ENCODE measurements around the gene FBXL4.

The FBXL4 gene

DNA sequence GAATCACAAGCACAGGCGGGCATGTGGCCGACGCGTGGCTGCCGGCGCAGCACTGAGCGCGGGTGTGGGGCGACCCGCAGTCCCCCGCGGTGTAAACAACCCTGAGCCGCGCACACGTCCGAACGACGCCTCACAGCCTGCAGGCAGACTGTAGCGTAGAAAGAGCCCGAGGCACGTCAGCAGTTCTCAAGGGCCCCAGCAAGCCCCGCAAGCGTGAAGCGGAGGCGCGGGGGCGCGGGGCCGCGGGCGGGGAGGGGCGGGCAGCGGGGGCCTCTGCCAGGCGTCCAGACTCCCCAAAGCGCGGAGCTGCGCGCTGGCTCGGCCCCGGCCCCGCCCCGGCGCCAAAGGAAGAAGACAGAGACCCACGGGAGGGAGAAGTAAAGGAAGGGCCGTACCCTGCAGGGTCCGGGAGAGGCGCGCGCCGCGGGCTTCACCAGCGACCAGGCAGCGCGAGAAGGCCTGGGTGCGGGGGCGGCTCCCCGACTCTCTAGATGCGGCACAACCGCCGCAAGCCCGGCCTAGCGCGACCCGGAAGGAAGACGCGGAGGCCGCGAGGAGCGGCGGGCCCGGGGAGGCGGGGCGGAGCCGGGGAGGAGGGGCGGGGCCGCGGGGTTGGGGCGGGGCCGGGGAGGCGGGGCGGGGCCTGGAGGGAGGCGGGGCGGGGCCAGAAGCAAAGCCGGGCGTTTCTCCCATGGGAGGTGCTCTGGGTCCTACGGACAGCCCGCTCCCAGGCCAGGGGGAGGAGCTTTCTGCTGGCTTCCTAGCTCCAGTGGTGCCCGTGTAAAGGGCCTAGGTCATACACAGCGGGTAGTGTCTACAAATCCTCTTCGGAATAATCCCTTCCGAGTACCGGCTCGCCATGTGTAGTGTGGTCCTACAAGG lies at the start of gene FBXL4:
TSS of gene FBXL4 (minus strand) at position 536 of the 882 bp plus-strand sequence. CDS start 20,958 bp downstream, outside the sequence.
- peak; percentile 58 for DNase-seq

DNA sequence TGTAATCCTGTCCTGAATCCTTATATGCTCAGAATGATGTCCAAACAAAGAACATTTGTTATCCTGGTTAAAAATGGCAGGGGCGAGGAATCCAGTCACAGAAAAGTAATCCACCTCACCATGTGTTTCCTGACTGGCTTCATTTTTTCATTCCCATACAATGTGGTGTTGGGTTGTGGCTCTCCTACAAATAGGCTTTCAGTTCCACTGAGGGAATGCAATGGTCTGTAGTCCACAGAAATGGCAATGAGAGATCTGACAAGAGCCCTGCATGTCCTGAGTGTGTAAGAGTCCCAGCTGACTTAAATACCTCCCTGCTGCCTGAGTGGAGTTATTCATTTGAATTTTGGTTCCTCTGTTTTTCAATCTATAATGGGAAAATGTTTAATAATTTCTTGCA lies 47.4 kb upstream of the FBXL4 start:
- DNase-seq = no peak

DNA sequence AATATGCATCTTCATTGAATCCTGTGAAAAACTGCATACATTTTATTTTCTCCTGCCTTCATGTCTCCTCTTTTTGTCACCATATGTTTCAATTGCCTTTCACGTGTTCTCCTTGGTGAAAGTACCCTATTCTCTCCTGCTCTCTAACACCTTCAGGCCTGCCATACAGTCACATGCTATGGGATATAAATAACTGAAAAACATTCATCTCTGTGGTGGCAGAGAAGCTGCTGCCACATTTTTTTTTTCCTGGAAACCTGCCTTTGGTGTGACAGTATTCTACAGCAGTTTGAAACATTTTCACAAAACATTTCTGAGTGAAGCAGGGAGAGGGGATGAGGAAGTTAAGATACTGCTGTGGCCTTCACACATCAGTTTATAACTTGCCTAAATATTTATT lies 44.8 kb upstream of the FBXL4 start:
- DNase-seq = no peak

DNA sequence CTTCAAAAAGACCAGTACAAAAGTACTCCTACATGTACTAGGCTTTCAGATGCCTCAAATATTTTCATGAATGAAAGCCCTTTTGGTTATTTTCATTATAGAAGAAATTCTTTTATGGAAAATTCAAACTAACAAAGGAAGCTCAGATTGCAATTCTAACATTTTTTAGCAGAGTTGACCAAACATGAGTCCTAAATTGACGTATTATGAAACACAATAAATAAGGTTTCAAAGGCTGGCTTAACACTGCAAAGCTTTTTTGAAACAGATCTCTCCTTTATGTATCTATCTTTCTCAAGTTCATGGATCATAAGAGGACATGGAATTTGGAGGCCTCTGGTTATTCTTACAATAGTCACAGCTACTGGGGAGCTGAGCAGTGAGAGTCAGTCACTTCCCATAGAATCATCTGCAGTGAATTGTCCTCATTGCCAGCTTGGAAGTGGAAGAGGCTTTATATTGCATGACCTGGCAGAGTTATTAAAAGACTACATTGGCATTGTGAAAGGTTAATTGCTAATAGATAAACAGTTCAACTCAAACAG lies 38.4 kb upstream of the FBXL4 start:
- DNase-seq = no peak

DNA sequence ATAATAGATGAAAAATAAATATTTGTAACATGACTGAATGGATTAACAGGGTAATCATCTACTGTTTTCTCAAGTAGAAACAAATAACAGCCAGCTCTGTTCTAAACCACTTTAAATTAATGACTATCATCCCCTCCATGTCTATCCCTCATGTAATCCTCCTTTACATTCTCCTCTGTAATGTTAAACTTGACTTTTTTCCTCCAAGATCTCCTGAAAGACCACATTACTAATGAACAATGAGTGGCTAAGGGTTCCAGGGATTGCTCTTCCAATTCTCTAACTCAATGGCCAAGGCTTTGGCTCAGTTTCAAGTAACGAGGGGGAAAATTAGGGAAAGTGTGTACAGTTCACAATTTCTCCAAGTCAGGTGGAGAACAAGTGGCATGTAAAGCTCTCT lies 37.6 kb upstream of the FBXL4 start:
- DNase-seq = no peak

DNA sequence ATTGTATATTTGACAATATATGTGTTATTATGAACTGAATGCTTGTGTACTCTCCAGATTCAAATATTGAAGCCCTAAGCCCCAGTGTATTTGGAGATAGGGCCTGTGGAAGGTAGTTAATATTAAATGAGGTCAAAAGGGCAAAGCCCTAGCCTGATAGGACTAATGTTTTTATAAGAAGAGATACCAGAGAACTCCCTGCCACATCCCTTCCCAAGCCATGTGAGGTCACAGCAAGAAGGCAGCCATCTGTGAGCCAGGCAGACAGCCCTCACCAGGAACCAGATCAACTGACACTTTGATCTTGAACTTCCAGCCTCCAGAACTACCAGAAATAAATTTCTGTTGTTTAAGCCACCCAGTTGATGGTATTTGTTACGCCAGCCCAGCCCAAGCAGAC lies 36.4 kb upstream of the FBXL4 start:
- DNase-seq = no peak

DNA sequence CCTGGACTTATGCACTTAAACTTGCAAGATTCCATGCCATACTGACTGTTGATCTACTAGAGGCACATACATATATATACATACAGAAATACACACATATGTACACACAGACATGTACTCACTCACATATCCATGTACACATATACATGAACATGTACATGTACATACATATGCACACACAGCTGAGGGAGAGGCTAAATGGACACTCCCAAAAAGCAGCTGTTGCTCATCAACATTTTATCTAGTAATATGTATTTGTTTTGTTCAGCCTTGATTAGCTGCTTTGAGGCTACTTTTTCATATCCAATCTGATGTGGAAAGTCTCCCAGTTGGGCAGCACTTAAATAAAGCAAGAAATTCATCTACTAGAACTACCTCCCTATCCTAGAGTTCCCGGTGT lies 33.7 kb upstream of the FBXL4 start:
- DNase-seq = no peak

DNA sequence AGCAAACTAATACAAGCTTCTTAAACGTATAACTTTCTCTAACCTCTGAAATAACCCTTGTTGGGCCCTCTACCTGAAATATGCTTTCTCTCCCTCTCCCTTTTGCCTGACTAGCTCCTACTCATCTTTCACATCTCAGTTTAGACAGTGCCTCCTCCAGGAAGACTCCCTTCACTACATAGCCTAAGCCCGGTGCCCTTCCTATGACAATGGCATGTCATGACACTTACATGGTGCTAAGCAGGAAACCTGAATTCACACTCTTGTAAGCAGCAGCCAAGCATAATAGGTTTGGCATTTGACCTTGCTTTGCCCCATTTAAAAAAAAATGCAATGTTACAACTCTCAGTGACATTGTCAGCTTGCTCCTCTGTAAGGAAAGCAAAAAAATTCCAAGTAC lies 33.1 kb upstream of the FBXL4 start:
- DNase-seq = no peak

DNA sequence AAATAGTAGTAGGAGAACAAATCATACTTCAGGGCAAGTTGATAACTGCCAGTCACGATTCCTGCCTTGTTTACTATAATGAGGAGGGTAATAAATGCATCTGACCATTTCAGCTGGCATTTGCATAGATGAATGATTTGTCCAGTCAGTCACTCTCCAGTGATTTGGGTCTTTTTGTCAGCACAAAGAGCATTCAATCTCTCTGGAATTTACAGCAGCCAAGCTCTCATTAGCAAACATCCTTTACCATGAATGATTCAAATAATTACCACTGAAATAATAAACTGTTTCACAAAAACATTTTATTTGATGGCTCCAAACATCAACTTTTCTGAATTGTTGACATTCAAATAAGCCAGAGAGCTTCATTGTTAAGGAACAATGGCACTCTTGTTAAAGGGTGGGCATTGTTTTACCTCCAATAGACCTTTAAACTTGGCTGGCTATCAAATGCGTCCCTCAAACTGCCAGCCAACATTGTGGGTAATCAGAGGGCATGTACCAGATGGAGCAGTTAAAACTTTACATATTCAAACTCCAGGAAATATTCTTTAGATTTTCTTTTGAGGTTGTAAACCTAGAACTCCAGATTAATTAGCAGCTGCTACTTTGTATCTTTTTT lies 30.0 kb upstream of the FBXL4 start:
- no peak for DNase-seq

DNA sequence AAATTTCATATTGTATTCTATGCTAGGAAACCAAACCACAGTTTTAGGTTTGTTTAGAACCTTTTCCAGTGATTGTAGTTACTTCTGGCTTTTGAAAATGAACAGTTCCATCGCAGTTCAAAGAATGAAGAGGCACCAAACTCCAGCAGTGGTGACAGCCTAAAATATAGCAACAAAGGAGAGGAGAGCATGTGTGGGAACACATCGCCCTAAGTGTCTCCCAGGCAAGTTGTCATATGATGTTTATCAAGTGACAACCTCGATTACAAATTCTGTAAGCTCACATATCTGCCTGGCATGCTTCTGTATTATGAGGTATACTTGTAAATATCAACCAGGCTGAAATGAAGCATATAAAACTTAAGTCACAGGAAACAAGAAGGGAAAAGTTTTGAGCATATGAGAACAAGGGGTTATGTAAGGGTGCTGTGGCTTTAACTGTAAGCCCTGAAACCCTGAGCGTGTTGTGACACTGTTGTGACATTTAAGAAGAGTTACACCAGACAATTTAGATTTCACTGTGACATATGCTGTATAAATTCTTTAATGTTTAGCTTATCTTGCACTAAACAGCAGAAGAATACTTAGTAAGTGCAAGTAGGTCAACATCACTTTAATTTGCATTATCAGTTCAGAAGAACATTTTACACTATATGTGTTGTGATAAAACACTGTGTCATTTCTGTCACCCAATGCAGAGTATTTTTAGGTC lies 29.1 kb upstream of the FBXL4 start:
- DNase-seq = no peak

DNA sequence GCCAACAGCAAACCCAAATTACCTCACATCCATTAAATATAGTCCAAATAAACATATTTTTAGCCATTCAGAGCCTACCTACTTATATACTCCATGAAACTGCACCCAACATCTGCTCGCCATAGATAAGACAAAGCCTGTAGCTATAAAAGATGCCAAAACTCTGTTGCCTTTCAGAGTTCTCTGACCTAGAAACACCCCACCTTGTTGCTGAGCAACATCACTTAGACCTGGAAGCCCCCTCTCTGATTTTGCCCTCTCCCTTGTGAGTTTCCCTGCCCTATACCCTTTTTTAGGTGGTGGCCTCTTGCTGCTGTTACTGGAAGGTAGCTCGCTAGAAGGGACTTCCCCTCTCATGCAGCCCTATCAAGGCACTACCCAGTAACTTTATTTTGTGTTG lies 27.7 kb upstream of the FBXL4 start:
- DNase-seq = no peak

DNA sequence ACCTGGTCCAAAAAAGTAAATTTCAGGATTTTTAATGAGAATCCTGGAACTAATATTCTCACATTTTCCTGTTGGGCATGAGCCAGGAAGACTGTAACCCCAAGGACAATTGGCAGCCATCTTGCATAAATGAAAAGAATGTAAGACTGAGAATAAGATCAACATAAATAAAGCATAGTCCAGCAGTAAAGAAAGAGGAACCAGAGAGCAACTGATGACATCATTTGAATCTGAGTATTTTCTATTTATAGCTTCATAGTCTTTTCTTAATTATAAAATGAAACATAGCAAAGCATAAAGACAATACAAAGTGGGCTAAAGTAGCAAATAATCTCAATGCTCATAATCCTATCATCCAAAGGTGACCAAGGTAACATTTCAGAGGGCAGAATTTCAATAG lies 26.6 kb upstream of the FBXL4 start:
- DNase-seq = no peak

DNA sequence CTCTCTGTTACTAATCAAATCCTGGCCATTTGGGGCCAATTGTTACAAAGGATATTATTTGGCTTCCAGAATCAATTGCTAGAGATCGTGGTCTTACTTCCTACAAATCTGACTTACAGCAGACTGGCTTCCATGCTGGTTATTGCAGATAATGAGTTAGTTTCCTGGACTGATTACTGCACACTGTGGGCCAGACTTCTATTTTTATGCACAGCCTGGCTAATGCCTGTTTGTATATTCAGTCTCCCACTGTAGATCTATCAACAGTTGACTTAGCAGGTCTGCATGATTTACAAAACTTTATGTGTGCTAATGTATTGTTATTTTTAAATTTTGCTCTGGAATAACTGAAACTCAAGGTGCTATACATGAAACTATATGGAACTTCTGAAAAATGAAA lies 25.8 kb upstream of the FBXL4 start:
- DNase-seq = no peak

DNA sequence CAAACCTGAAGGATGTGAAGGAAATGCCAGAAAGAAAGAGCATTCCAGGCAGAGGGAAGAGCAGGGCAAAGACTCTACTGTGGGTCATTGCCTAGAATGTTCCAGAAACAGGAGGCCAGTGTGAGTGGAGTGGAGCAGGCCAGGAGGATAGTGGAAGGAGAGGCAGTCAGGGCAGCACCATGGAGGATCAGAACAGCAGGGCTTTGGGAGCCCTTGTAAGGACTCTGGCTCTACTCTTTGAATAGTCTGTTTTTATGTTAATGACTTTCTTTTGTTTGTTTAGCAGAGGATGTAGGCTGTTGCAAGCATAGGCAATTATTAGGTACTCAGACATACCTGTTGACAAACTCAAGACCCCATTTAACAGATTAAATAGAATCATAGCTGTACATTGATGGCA lies 23.6 kb upstream of the FBXL4 start:
- DNase-seq = no peak

DNA sequence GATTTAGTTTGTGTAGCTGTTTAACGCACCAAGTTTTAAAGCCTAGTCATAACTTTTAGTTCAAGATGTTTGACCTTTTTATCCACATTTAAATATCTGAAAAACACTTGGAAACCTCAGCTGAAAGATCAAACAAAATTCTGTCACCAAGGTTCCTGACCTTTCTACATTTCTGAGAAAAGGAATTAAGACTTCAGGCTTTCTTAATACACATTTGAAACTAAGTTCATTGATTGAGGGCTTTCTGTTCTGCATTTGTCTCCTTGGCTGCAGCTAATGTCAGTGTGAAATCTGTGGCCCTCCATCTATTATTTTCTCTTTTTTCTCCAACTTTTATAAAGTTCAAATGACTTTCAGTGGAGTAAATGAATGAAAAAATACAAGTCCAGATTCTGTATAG lies 22.7 kb upstream of the FBXL4 start:
- DNase-seq = no peak

DNA sequence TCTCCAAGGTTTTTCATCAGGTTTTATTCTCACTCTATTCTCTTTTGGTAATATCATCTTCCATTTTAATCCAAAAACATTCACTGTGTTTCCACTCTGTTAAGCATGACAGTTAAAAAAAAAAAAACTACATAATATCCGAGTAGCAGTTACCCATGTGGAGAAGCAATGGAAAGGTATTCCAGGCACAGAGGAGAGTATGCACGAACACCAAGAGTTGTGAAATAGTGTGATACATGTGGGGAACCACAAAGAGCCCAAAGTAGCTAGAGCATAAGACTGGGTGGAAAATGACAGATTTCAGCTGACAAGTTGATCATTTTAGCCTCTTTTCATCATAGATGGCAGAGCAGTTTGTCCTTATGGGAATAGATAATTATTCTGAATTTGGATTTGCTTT lies 19.9 kb upstream of the FBXL4 start:
- DNase-seq = no peak

DNA sequence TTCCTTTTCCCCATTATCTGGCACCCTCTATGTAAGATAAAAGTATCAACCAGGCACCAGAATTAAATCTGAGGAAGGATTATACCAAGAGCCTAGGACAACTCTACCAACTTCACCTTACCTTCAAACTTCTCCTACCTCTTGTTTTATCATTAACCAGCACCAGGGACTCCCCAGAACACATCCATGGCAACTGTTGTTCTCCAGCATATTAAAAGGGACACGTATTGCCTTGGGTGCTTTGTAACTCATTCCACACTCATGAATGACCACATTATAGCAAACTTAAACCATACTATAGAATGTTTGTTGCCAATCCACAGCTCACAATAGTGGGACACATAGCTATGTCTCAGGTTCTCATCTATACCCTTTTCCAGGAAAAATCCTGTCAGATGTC lies 11.9 kb upstream of the FBXL4 start:
- DNase-seq = no peak

DNA sequence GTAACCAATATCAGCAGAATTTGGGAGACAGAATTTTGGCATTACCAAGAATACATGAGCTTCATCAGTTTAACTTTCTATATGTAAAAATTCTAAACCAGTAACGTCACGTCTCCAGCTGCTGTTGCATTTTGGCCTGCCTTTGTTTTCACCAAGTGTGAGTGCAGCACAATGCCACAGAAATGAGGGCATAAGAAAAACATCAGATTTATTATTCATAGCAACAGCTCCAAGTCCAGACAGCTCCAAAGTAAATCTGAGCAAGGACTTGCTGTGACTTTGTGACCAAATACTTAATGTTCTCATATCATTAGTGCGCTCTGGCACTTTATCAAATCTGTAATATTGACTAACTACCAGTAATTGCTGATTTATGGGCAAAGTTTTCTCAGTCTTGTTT lies 11.0 kb upstream of the FBXL4 start:
- no peak for DNase-seq

DNA sequence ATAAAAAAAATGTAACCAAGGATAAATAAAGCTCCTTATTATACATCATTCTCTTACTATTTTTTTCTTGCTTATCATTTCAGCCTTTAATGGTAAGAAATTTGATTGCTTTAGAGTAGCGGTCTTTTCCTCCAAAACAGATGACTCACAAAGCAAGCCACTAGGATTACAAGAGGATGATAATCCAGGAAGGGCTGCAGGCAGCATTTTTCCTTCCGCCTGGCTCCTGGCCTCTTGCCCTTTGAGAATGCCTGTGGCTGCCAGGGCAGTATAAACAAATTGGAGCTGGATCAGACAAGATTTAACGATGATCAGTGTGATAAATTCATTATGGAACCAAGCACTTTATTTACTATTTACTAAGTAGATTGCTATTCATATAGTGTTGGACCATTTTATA lies 9.7 kb upstream of the FBXL4 start:
- no peak for DNase-seq

DNA sequence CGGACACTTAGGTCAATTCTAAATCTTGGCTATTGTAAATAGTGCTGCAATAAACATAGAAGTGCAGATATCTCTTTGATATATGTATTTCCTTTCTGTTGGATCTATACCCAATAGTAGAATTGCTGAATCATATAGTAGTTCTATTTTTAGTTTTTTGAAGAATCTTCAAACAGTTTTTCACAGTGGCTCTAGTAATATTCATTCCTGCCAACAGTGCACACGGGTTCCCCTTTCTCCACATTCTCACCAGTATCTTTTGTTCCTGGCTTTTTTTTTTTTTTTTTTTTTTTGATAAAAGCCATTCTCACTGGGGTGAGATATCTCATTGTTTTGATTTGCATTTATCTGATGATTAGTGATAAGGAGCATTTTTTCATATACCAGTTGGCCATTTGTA lies 1.8 kb upstream of the FBXL4 start:
- no peak for DNase-seq

DNA sequence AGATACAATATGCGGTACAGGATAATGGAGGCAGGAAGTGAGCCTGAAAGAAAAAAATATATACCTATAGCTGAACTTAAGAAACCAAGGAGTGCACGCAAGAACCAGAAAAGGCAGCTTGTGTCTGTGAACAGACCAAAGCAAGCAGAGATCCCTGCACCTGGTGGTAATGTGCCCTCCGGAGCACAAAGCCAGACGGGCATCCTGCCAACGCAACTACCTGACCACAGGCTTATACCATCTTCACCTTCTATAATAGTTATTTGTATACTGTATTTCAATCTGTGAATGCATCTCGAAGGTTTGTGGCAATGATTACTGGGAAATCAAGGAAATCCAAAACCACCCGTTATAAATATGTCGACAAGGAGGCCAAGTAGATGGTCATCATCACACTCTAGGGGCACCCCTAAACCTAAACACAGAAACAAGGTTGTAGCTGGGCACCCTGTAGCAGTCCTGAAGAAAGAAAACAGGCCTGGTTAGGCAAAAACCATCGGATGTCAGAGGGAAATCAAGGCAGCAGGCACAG lies 801 bp downstream of the FBXL4 start:
- DNase-seq = no peak

DNA sequence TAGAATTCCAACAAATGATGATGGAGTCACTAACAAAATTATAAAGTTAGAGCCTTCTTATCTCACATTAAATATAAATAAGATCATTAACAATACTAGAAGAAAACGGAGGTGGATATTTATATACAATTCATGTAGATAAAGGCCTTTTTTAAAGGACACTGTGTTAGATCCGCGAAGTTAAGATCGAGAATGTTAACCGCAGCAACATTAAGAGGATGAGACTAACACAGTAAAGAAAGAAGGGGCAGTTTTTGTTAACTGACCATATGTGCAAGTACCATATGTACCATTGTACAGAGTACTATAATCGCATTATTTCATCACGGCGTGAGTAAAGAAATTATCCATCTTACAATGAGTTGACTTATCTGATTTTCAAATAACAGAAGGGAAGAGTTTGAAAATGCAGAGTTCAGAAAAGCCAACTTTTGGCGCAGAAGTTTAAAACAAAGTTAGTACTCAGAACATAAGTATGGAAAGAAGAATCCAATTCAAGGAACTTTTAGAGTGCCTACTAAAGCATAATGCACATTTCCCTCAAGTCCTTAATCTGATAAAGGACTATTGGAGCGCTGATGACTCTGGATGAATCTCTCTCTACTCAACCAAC lies 1.4 kb downstream of the FBXL4 start:
- DNase-seq = no peak

Measured in NK-92 treated with Interleukin-12 subunit alpha and Interleukin-12 subunit beta, amount 100 ng/mL, for 24 hours (cell line).